ENCODE data around the gene LSMEM2.
A peak's percentile ranks its signal among the peaks of the same experiment; 100 is the strongest.
"Not testable (repeated sequence)": the region's sequence is repeated elsewhere in the genome, so short reads cannot be mapped to it uniquely, and the experiment has no call there.

Gene LSMEM2

DNA sequence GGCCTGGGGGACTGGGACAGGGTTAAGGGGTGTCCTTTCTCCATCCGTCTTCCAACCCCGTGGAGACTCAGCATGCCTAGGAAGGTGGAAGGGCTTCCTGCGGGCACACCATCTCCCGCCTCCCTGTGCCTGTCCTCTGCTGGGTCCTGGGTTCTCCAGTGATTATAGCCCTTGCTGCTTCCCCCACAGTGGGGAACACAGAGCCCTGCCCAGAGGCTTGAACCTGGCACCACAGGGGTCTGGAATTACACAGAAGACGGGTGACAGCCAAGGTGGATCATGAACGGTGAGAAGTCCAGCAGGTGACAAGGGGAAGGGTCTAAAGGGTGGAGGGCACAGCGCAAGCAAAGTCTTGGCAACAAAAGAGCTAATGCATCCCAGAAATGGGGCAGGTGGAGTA lies 16.1 kb upstream of the LSMEM2 start:
- in situ Hi-C loops (cut with MboI; ENCODE audit: low pct_unique_long_range_greater_than_20kb, low sequenced_read_pairs) = no loop called here
- no peak for DNase-seq

DNA sequence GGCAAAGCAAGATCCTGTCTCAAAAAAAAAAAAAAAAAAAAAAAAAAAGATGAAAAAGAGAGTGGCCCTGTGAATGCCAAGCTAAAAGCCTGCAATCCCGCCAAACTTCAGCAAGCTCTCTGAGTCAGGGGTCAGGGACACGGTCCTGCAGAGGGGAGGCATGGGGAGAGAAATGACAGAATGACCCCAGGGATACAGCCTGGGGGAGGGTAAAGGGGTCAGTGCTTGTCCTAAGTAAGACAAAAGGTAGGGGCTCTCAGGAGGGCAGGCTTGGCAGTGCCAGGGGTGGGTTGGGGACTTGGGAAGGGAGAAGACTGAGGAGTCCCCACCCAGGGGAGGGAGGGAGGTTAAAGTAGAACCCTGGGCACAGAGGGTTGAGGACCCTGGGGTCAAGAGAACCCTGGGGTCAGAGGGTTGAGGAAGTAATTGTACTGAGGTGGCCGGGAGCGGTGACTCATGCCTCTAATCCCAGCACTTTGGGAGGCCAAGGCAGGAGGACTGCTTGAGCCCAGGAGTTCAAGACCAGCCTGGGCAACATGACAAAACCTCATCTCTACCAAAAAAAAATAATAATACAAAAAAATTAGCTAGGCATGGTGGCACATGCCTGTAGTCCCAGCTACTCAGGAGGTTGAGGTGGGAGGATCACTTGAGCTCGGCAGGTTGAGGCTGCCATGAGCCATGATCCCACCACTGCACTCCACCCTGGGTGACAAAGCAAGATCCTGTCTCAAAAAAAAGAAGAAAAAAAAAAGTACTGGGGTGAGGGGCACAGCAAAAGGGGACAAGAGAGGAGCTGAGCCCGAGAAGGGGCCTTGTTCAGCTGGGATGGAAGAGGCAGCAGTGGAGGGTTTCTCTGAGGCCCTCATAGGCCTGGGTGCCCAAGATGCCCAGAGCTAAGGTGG lies 15.2 kb upstream of the LSMEM2 start:
- in situ Hi-C loops (cut with MboI; ENCODE audit: low pct_unique_long_range_greater_than_20kb, low sequenced_read_pairs) = no loop called here

DNA sequence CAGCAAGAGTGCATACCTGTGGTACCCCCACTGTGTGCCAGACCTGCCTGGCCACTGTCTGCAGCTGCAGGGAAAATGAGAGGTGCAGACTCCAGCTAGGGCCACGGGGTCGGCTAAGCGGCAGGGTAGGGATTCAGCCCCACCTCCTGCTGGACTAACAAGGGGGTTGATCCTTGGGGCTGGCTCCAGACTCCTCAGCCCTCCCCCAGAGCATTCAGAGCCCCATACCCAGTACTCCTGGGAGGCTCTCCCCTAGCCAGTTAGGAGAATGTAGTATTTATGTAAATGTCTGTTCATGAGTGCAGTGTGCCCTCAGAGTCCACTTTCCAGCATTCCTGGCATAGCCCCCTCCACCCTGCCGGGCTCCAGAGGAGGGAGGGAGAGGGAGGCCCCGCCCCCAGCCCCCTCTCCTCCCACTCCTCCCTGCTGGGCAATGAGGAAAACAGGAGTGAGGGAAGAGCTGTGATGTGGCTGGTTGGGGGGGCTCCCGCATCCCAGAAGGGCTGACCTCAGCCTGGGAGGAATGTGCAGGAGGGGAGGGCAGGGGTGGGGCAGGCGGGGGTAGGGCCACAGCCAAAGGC lies 14.4 kb upstream of the LSMEM2 start:
- no peak for DNase-seq
- in situ Hi-C loops (cut with MboI; ENCODE audit: low pct_unique_long_range_greater_than_20kb, low sequenced_read_pairs) = no loop called here

More for the DNA sequence above, 15.2 kb upstream of the LSMEM2 start:
- no peak for DNase-seq

DNA sequence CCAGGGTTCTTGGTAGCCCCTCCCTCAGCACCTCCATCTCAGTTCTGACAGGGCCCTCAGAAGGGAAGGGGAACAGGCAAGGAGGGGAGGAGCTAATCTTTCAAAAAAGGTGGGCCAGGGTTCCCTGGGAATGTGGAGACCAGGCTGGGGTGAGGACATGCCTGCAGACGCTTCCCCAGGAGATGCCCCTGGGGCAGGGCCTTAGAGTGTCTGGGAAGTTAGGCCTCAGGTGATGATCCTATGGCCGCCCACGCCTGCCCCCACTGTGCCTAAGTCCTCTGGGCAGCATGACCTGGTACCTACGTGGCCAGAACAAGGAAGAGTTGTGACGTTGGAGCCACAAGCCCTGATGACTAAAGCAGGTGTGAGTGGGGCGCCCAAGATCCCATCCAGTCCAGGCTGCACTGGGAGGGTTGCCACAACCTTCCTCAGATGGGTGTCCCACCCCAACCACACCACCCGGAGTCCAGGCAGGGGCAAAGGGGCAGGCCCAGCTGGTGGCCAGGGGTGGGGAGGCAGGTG lies 13.9 kb upstream of the LSMEM2 start:
- in situ Hi-C loops (cut with MboI; ENCODE audit: low pct_unique_long_range_greater_than_20kb, low sequenced_read_pairs) = no loop called here
- DNase-seq = no peak

GRCh38 chr3:50265571-50265970 lies 13.3 kb upstream of the LSMEM2 start:
- in situ Hi-C loops (cut with MboI; ENCODE audit: low pct_unique_long_range_greater_than_20kb, low sequenced_read_pairs) = no loop called here
- no peak for DNase-seq

DNA sequence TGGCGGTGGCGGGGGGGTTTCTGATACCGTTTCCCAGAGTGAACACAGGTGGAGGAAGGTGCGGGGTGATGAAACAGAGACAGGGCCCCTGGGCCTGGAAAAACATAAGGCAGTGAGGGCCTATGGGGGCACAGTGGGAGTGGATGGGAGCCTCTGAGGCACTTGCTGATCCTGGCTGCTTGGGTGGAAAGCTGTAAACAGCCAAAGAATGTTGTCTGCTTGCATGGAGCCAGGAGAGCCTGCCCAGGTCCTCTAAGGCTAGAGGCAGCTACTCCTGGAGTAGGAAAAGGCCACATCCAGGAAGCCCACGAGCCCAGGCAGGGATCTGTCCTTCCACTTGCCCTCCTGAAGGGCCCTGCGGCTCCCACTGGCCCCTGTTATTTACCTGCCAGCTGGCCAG lies 12.9 kb upstream of the LSMEM2 start:
- DNase-seq = no peak
- in situ Hi-C loops (cut with MboI; ENCODE audit: low pct_unique_long_range_greater_than_20kb, low sequenced_read_pairs) = no loop called here

DNA sequence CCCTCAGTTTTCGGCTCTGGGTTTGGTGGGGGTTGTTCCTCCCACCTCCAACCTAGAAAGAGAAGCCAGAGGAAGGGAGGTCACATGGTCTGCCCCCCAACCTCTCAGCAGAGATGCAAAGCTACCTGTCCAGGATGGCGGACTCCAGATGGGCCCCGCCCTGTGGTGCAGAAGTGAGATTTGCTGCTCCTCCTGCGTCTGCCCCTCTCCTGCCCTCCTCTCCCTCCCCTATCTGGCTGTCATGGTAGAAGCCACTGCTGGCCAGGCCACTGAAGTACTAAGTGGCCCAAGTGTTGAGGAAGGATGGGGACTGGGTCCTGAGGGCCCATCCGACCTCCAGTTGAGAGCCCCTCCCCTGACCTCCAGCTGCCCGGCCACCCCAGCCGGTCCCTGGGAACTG lies 12.1 kb upstream of the LSMEM2 start:
- in situ Hi-C loops (cut with MboI; ENCODE audit: low pct_unique_long_range_greater_than_20kb, low sequenced_read_pairs) = no loop called here
- no peak for DNase-seq

- no peak for DNase-seq
- in situ Hi-C loops (cut with MboI; ENCODE audit: low pct_unique_long_range_greater_than_20kb, low sequenced_read_pairs) = no loop called here
Observed at GRCh38 chr3:50267280-50267913, 11.5 kb upstream of the LSMEM2 start.

GRCh38 chr3:50268276-50268675 lies 10.6 kb upstream of the LSMEM2 start:
- DNase-seq = no peak
- in situ Hi-C loops (cut with MboI; ENCODE audit: low pct_unique_long_range_greater_than_20kb, low sequenced_read_pairs) = no loop called here

DNA sequence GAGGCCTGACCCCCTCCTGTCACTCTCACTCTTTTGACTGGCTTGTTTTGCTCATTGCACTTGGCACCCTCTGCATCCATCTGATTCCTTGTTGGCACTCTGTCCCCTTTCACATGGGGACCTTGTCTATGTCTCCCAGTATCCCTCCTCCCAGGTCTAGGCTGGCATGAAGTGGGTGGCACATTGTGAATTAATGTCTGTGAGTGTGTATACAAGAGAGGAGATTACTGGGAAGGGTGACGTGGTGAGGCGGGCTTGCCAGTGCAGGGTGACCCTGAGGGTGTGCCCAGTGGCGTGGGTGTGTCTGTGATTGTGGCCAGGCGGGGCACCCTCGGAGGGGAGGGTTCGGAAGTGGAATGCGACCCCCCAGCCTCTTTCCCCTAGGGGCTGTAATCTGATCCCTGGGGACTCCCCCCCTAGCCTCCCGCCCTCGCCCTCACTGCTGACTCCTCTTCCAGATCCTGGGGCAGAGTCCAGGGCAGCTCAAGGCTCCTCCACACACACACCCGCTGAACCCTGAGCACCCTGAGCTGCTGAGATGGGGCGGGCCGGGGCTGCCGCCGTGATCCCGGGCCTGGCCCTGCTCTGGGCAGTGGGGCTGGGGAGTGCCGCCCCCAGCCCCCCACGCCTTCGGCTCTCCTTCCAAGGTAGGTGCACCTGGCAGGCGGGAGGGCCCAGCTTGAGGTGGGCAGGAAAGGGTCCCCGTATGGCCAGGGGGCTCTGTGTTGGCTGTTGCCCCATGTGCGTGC lies 10.0 kb upstream of the LSMEM2 start, which contains the start of gene SEMA3B:
Gene SEMA3B (plus strand): TSS at position 445 of the 749 bp plus-strand sequence. CDS start 94 bp downstream, at position 539.
- in situ Hi-C loops (cut with MboI; ENCODE audit: low pct_unique_long_range_greater_than_20kb, low sequenced_read_pairs) = no loop called here
- DNase-seq = no peak

GRCh38 chr3:50269460-50269859 lies 9.4 kb upstream of the LSMEM2 start:
- in situ Hi-C loops (cut with MboI; ENCODE audit: low pct_unique_long_range_greater_than_20kb, low sequenced_read_pairs) = no loop called here
- no peak for DNase-seq

DNA sequence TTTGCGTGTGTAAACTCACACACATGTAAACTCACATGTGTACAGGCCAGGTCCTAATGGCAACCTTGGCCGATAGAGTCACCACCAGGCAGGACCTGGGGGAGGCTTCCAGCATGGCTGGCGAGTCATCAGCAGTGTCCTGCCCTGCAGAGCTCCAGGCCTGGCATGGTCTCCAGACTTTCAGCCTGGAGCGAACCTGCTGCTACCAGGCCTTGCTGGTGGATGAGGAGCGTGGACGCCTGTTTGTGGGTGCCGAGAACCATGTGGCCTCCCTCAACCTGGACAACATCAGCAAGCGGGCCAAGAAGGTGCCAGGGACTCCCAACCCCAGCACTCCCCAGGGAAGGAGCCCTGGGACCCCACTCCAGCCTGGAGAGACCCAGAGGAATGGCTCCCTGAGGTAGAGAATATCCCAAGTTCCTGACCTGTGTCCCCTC lies 8.9 kb upstream of the LSMEM2 start:
- DNase-seq = no peak
- in situ Hi-C loops (cut with MboI; ENCODE audit: low pct_unique_long_range_greater_than_20kb, low sequenced_read_pairs) = no loop called here

- in situ Hi-C loops (cut with MboI; ENCODE audit: low pct_unique_long_range_greater_than_20kb, low sequenced_read_pairs) = no loop called here
- no peak for DNase-seq
Observed at GRCh38 chr3:50270422-50271224, 8.3 kb upstream of the LSMEM2 start.

DNA sequence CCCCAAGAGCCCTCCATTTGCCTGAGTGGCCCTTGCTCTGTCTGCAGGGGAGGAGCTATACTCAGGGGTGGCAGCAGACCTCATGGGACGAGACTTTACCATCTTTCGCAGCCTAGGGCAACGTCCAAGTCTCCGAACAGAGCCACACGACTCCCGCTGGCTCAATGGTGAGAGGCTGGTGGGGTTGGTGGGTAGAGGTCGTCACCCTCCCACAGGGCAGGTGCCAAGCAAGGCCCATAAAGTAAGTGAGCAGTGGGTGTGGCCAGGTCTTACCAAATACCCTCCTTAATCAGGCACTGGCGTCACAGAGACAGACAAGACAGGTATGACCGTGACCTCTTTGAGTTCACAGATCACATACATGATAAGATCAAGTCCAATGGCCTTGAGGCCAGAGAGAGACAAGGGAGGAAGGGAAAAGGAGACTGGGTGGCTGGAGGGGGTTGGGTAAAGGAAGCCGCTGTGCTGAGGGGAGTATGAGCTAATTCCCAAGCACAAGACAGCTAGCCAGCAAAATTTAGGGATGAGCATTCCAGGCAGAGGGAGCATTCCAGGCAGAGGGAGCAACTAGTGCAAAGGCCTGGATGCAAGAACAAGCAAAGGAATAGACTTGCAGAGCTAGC lies 7.5 kb upstream of the LSMEM2 start:
- DNase-seq = no peak
- in situ Hi-C loops (cut with MboI; ENCODE audit: low pct_unique_long_range_greater_than_20kb, low sequenced_read_pairs) = no loop called here

DNA sequence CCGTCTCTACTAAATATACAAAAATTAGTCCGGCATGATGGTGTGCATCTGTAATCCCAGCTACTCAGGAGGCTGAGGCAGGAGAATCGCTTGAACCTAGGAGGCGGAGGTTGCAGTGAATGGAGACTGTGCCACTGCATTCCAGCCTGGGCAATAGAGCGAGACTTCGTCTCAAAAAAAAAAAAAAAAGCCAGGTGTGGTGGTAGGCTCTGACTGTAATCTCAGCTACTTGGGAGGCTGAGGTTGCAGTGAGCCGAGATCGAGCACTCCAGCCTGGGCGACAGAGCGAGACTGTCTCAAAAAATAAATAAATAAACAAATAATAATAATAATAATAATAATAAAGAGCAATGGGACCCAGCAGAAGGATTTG lies 6.4 kb upstream of the LSMEM2 start:
- in situ Hi-C loops (cut with MboI; ENCODE audit: low pct_unique_long_range_greater_than_20kb, low sequenced_read_pairs); DNase-seq: not testable (repeated sequence)

- in situ Hi-C loops (cut with MboI; ENCODE audit: low pct_unique_long_range_greater_than_20kb, low sequenced_read_pairs) = no loop called here
- peak; percentile 84 for DNase-seq
Observed at GRCh38 chr3:50272911-50273688, 5.8 kb upstream of the LSMEM2 start.

DNA sequence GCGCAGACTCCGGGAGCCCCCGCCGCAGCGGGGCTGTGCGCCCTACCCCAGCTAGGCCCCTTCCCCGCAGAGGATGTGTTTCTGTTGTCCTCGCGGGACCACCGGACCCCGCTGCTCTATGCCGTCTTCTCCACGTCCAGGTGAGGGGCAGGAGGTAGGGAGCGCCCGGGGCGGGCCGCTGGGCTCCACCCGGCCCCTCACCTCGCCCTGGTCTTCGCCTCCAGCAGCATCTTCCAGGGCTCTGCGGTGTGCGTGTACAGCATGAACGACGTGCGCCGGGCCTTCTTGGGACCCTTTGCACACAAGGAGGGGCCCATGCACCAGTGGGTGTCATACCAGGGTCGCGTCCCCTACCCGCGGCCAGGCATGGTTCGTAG lies 5.2 kb upstream of the LSMEM2 start:
- in situ Hi-C loops (cut with MboI; ENCODE audit: low pct_unique_long_range_greater_than_20kb, low sequenced_read_pairs) = no loop called here
- DNase-seq = no peak

All from KBM-7 (cell line).